Adipocyte (in vitro differentiated cells): ENCODE results near the gene OR1S1.
"Not testable (repeated sequence)": the region's sequence is repeated elsewhere in the genome, so short reads cannot be mapped to it uniquely, and the experiment has no call there.

Source experiments
- DNase-seq: peaks from one replicate; pipeline ENCODE4 v3.0.0-alpha.2; 2015; ENCODE audit warnings: low read depth
- H3K27me3 ChIP-seq: replicated peaks from 2 replicates; pipeline ENCODE4 v1.7.0; 2013; ENCODE audit warnings: mild to moderate bottlenecking, low read length, moderate library complexity; ENCODE audit not compliant: control insufficient read depth, insufficient read depth
- H3K36me3 ChIP-seq: 2 replicates; pipeline ENCODE4 v1.7.0; 2013; ENCODE audit warnings: low read length, mild to moderate bottlenecking, moderate library complexity; ENCODE audit not compliant: control insufficient read depth, insufficient read depth, severe bottlenecking
- H3K4me1 ChIP-seq: 2 replicates; pipeline ENCODE4 v1.7.0; 2013; ENCODE audit warnings: mild to moderate bottlenecking, low read length, moderate library complexity; ENCODE audit not compliant: control insufficient read depth, insufficient read depth
- H3K4me3 ChIP-seq: 2 replicates; pipeline ENCODE4 v1.7.0; 2013; ENCODE audit warnings: mild to moderate bottlenecking, low read length, moderate library complexity
- H3K9ac ChIP-seq: 2 replicates; pipeline ENCODE4 v1.7.0; 2013; ENCODE audit warnings: mild to moderate bottlenecking, low read length, moderate library complexity
- H3K9me3 ChIP-seq: 2 replicates; pipeline ENCODE4 v1.7.0; 2013; ENCODE audit warnings: mild to moderate bottlenecking, low read length, moderate library complexity; ENCODE audit not compliant: control insufficient read depth

OR1S1 gene

GRCh38 chr11:58212420-58212819 lies at the start of gene OR1S1:
OR1S1 (plus strand) TSS chr11:58212720.
- not testable (repeated sequence) for H3K9ac ChIP-seq, H3K27me3 ChIP-seq, H3K4me3 ChIP-seq, DNase-seq, H3K36me3 ChIP-seq, H3K4me1 ChIP-seq, H3K9me3 ChIP-seq

GRCh38 chr11:58164389-58164788 lies 48.1 kb upstream of the OR1S1 start:
- H3K27me3 ChIP-seq = no peaks in the 10 kb centered on the region
- H3K36me3 ChIP-seq = no peaks in the 10 kb centered on the region
- H3K9ac ChIP-seq = no peak overlapping the region
- no peak overlapping the region for H3K4me3 ChIP-seq
- no peak for DNase-seq
- H3K4me1 ChIP-seq = no peaks in the 10 kb centered on the region
- no peaks in the 10 kb centered on the region for H3K9me3 ChIP-seq

DNA sequence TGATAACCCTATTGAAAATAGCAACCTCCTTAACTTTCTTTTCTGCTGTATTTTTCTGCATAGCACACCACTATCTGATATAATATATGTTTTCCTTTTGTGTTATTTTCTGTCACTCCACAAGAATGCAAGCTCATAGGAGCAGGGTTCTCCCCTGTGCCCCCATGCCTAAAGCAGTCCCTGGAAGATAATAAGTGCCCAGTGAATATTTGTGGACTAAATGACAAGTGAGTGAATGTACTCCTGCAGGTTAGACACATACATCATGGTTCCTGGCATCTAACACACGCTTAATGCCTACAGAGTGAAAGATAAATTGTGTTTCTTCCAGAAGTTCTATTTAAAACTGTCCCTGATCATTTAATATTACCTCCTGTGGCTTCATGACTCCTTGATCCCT lies 47.5 kb upstream of the OR1S1 start:
- H3K9me3 ChIP-seq = no peaks in the 10 kb centered on the region

GRCh38 chr11:58165504-58166106 lies 46.9 kb upstream of the OR1S1 start:
- Histone ChIP-seq H3K9ac (no peak overlapping the region), H3K27me3 (no peaks in the 10 kb centered on the region), H3K9me3 (no peaks in the 10 kb centered on the region), H3K4me1 (no peaks in the 10 kb centered on the region), H3K36me3 (no peaks in the 10 kb centered on the region), H3K4me3 (no peak overlapping the region)
- no peak for DNase-seq

More for the DNA sequence above, 47.5 kb upstream of the OR1S1 start:
- Histone ChIP-seq H3K4me3 (no peak overlapping the region), H3K9ac (no peak overlapping the region), H3K27me3 (no peaks in the 10 kb centered on the region), H3K36me3 (no peaks in the 10 kb centered on the region), H3K4me1 (no peaks in the 10 kb centered on the region)
- DNase-seq = no peak

- DNase-seq = no peak
- H3K9me3 ChIP-seq = no peaks in the 10 kb centered on the region
- H3K4me1 ChIP-seq = no peaks in the 10 kb centered on the region
- H3K36me3 ChIP-seq = no peaks in the 10 kb centered on the region
- H3K27me3 ChIP-seq = no peaks in the 10 kb centered on the region
- H3K9ac ChIP-seq = no peak overlapping the region
- no peak overlapping the region for H3K4me3 ChIP-seq
These were observed 35.0 kb upstream of the OR1S1 start for GRCh38 chr11:58177409-58178054.

GRCh38 chr11:58178444-58178843 lies 34.1 kb upstream of the OR1S1 start:
- Histone ChIP-seq H3K4me1 (no peaks in the 10 kb centered on the region), H3K4me3 (no peak overlapping the region), H3K9ac (no peak overlapping the region), H3K27me3 (no peaks in the 10 kb centered on the region), H3K9me3 (no peaks in the 10 kb centered on the region), H3K36me3 (no peaks in the 10 kb centered on the region)
- no peak for DNase-seq

GRCh38 chr11:58179648-58180047 lies 32.9 kb upstream of the OR1S1 start:
- DNase-seq = no peak
- no peaks in the 10 kb centered on the region for H3K4me1 ChIP-seq
- no peaks in the 10 kb centered on the region for H3K36me3 ChIP-seq
- no peak overlapping the region for H3K9ac ChIP-seq
- H3K9me3 ChIP-seq = no peaks in the 10 kb centered on the region
- no peaks in the 10 kb centered on the region for H3K27me3 ChIP-seq
- H3K4me3 ChIP-seq = no peak overlapping the region

- Histone ChIP-seq H3K9ac (no peak overlapping the region), H3K27me3 (no peaks in the 10 kb centered on the region), H3K36me3 (no peaks in the 10 kb centered on the region), H3K4me3 (no peak overlapping the region), H3K9me3 (no peaks in the 10 kb centered on the region), H3K4me1 (no peaks in the 10 kb centered on the region)
- DNase-seq = no peak
These were observed 25.6 kb upstream of the OR1S1 start for GRCh38 chr11:58186938-58187337.

GRCh38 chr11:58188770-58189169 lies 23.8 kb upstream of the OR1S1 start, which contains the start of gene OR9Q2:
OR9Q2 (plus strand) TSS chr11:58189070; CDS start chr11:58190491, 1,421 bp downstream.
- Histone ChIP-seq H3K9me3 (no peaks in the 10 kb centered on the region), H3K36me3 (no peaks in the 10 kb centered on the region), H3K4me3 (no peak within 1 kb of the TSS), H3K27me3 (no peaks in the 10 kb centered on the region), H3K9ac (no peak within 1 kb of the TSS), H3K4me1 (no peaks in the 10 kb centered on the region)
- DNase-seq = no peak

DNA sequence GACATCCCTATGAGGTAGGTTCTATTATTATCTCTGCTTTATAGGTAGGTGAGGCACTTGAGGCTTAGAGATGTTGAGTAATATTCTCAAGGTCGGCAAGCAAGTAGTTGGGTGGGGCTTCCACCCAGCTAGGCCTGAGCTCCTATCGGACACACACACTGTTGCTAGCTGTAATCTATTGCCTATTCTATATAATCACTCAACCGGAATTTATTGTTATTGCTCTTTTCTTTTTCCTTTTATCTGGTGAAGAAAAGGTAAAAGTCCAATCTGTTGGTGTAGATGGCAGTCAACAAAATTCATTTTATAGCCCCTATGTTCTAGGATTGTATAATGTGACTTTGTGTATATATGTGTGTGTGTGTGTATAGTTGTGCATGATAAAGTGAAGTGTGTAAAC lies 20.3 kb upstream of the OR1S1 start:
- Histone ChIP-seq H3K4me3 (no peak overlapping the region), H3K9me3 (peaks cover 5% of the 10 kb centered on the region), H3K9ac (no peak overlapping the region), H3K4me1 (no peaks in the 10 kb centered on the region), H3K36me3 (no peaks in the 10 kb centered on the region), H3K27me3 (no peaks in the 10 kb centered on the region)
- no peak for DNase-seq

- Histone ChIP-seq H3K4me3 (no peak overlapping the region), H3K27me3 (no peaks in the 10 kb centered on the region), H3K9me3 (peaks cover 13% of the 10 kb centered on the region), H3K4me1 (no peaks in the 10 kb centered on the region), H3K9ac (no peak overlapping the region), H3K36me3 (no peaks in the 10 kb centered on the region)
- DNase-seq = no peak
These were observed 19.1 kb upstream of the OR1S1 start for GRCh38 chr11:58193391-58193790.

DNA sequence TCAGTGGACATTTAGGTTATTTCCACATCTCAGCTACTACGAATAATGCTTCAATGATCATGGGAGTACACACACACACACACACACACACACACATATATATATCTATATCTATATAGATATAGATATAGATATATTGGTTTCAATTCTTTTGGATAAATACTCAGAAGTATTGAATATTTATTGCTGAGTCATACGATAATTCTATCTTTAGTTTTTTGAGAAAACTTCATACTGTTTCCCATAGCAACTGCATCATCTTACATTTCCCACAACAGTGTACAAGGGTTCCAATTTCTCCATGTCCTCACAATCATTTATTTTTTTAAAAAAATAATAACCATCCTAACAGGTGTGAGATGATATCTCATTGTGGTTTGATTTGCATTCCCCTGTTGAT lies 16.6 kb upstream of the OR1S1 start:
- Histone ChIP-seq H3K4me3 (no peak overlapping the region), H3K9ac (no peak overlapping the region), H3K4me1 (no peaks in the 10 kb centered on the region), H3K27me3 (no peaks in the 10 kb centered on the region), H3K9me3 (peaks cover 13% of the 10 kb centered on the region), H3K36me3 (no peaks in the 10 kb centered on the region)
- no peak for DNase-seq
